Spleen (tissue), 11 donors: ENCODE data around the gene IL13RA1. TPM values are rescaled to one million over a fixed set of nuclear protein-coding genes. Genes with fewer than 3 reads are reported as not detected.

ENCODE experiments used
- DNase-seq: peaks from one replicate; pipeline ENCODE4 v3.0.0-alpha.2; 2020
- H3K27ac ChIP-seq, 8 donors: fragments of 200-600 bp; sonication (generic) in 7 of 8; 1 replicate in 4 of 8; 2 replicates in 4 of 8; pipeline versions ENCODE4 v1.5.0 to v1.8.0; 2016 to 2021; ENCODE audit warnings: inconsistent platforms in 4 of 8, mild to moderate bottlenecking in 4 of 8, moderate library complexity in 1 of 8
- H3K27me3 ChIP-seq, 7 donors: fragments of 200-600 bp; sonication (generic) in 6 of 7; replicated peaks in 1 of 7; 1 replicate in 4 of 7; 2 replicates in 3 of 7; pipeline versions ENCODE4 v1.5.0 to v1.8.0; 2016 to 2021; ENCODE audit warnings: inconsistent platforms in 3 of 7, mild to moderate bottlenecking in 1 of 7
- H3K36me3 ChIP-seq, 6 donors: fragments of 200-600 bp; sonication (generic) in 5 of 6; 1 replicate in 4 of 6; 2 replicates in 2 of 6; pipeline versions ENCODE4 v1.5.0 to v1.8.0; 2016 to 2021; ENCODE audit warnings: inconsistent platforms in 2 of 6
- H3K4me1 ChIP-seq, 6 donors: fragments of 200-600 bp; sonication (generic) in 5 of 6; 1 replicate in 3 of 6; 2 replicates in 3 of 6; pipeline versions ENCODE4 v1.5.0 to v1.8.0; 2016 to 2021; ENCODE audit warnings: inconsistent platforms in 3 of 6
- H3K4me3 ChIP-seq, 8 donors: fragments of 200-600 bp; sonication (generic) in 7 of 8; 1 replicate in 4 of 8; 2 replicates in 4 of 8; pipeline versions ENCODE4 v1.5.0 to v1.8.0; 2016 to 2021; ENCODE audit warnings: inconsistent platforms in 4 of 8, mild to moderate bottlenecking in 4 of 8, moderate library complexity in 2 of 8
- H3K9me3 ChIP-seq, 8 donors: fragments of 200-600 bp; sonication (generic) in 7 of 8; 1 replicate in 4 of 8; 2 replicates in 4 of 8; pipeline versions ENCODE4 v1.5.0 to v1.8.0; 2016 to 2021; ENCODE audit warnings: inconsistent platforms in 4 of 8
- CTCF ChIP-seq, 11 experiments: fragments of 200-600 bp in 7 of 11; fragments of 450-650 bp in 4 of 11; sonication (generic) in 4 of 11; IDR thresholded peaks in 8 of 11; conservative IDR thresholded peaks in 3 of 11; 1 replicate in 7 of 11; 2 replicates in 4 of 11; pipeline versions ENCODE4 v1.4.0 to v1.8.0; 2016 to 2021; ENCODE audit warnings: antibody characterized with exemption in 11 of 11, inconsistent platforms in 4 of 11, mild to moderate bottlenecking in 1 of 11
- POLR2A ChIP-seq, 3 donors: fragments of 450-650 bp; IDR thresholded peaks; one replicate each; pipeline ENCODE4 v1.5.1; 2017; ENCODE audit warnings: antibody characterized with exemption in 3 of 3, mild to moderate bottlenecking in 1 of 3
- POLR2AphosphoS5 ChIP-seq, 3 donors: sonication (generic); formaldehyde crosslinking; IDR thresholded peaks; one replicate each; pipeline ENCODE4 v1.5.1; 2017; ENCODE audit warnings: antibody characterized with exemption in 3 of 3
- whole genome bisulfite sequencing, 5 donors: extraction: QIAGEN DNeasy Blood & Tissue Kit in 3 of 5; methylation state at CpG; one replicate each; pipeline versions ENCODE4 v1.1.5 to v1.1.7; 2013 to 2018; 5-methylcytosine and 5-hydroxymethylcytosine counted together
- intact Hi-C: fragments of 100-400 bp; cut with DNase I; formaldehyde crosslinking; loops from one replicate; pipeline ENCODE4 v1.15.0; 2023; ENCODE audit warnings: low total_unique reads
- polyA plus RNA-seq, 3 donors: library from polyadenylated mRNA; stranded (reverse); fragments of 200-250 nt; gene quantifications; one replicate each; pipeline ENCODE4 v1.2.1, GENCODE V29; 2013
- small RNA-seq, 4 donors: library from RNA; depleted of rRNA; stranded (forward); fragments of <200 nt; gene quantifications; one replicate each; pipeline ENCODE3, GENCODE V24; 2016
- total RNA-seq, 7 donors: library from RNA; depleted of rRNA in 3 of 7; stranded (reverse); fragments of >200 nt in 3 of 7; fragmentation: NEBNext Ultra II Directional in 4 of 7; extraction: Animal tissue kit (Norgen Biotek cat#: 25700) in 4 of 7; gene quantifications; one replicate each; pipeline versions ENCODE4 v1.1.0 to v1.2.1, GENCODE V29; 2016 to 2021
- donor health status: healthy with polysubstance abuse.
- donor health status: DM: no; HTN: no; CAD: no; lungs with moderate emphysema.
- donor health status: DM: no; HTN: no; CAD: no.
- donor health status: Bipolar disorder and iron deficiency.
- donor health status: healthy.
- donor health status: DM: no; HTN: no; CAD: no.
- donor health status: DM: yes; HTN: yes; CAD: no.

IL13RA1 gene
- total and polyA plus RNA-seq, 10 donors, result 17.5 to 67.1 (median 45.4) TPM

GRCh38 chrX:118824173-118824730 lies 96.8 kb downstream of the IL13RA1 start:
- no peak for TF ChIP-seq CTCF (IDR thresholded peaks at IDR 0.05 in 8 of 11, conservative IDR thresholded peaks at IDR 0.05 in 3 of 11)
- no peak for TF ChIP-seq POLR2AphosphoS5 (IDR thresholded peaks at IDR 0.05)
- TF ChIP-seq POLR2A (IDR thresholded peaks at IDR 0.05), result no peak
- H3K27me3 ChIP-seq, result peaks cover 0 to 62% (median 49%) of the 10 kb centered on the region in 7 donors

GRCh38 chrX:118825227-118825626 lies 97.8 kb downstream of the IL13RA1 start:
- Histone ChIP-seq H3K4me1 (peaks cover 0 to 27% (median 17%) of the 10 kb centered on the region in 6 donors), H3K4me3 (no peak overlapping the region), H3K27ac (no peak overlapping the region), H3K9me3 (peaks cover 0 to 5% (median 0%) of the 10 kb centered on the region in 8 donors), H3K27me3 (peaks cover 0 to 70% (median 49%) of the 10 kb centered on the region in 7 donors), H3K36me3 (no peaks in the 10 kb centered on the region)
- no peak for DNase-seq
- TF ChIP-seq POLR2AphosphoS5 (IDR thresholded peaks at IDR 0.05), result no peak
- no peak for TF ChIP-seq POLR2A (IDR thresholded peaks at IDR 0.05)
- TF ChIP-seq CTCF (IDR thresholded peaks at IDR 0.05 in 8 of 11, conservative IDR thresholded peaks at IDR 0.05 in 3 of 11), result no peak
- WGBS, 5 donors, result 13 to 44% (median 17%) methylated on average over 10 to 16 of the region's 16 CpGs
- intact Hi-C loops, result no loop called here

More at GRCh38 chrX:118824173-118824730, 96.8 kb downstream of the IL13RA1 start:
- WGBS, 5 donors, result 4 to 37% (median 6%) methylated on average over 16 to 22 of the region's 22 CpGs
- peaks cover 0 to 27% (median 17%) of the 10 kb centered on the region in 6 donors for H3K4me1 ChIP-seq
- peaks cover 0 to 5% (median 0%) of the 10 kb centered on the region in 8 donors for H3K9me3 ChIP-seq
- H3K4me3 ChIP-seq, result peak overlapping the region in 3 of 8 donors; percentile 19 to 58 (median 30)
- intact Hi-C loops, result no loop called here
- DNase-seq, result no peak
- H3K36me3 ChIP-seq, result no peaks in the 10 kb centered on the region
- no peak overlapping the region for H3K27ac ChIP-seq

- WGBS, 5 donors, result 5 to 76% (median 44%) methylated on average over 5 to 50 of the region's 50 CpGs
- Histone ChIP-seq H3K27ac (no peak overlapping the region), H3K4me3 (peak overlapping the region; percentile 15 to 68 (median 34)), H3K27me3 (peaks cover 0 to 18% (median 0%) of the 10 kb centered on the region in 7 donors), H3K4me1 (peaks cover 0 to 10% (median 0%) of the 10 kb centered on the region in 6 donors), H3K36me3 (no peaks in the 10 kb centered on the region), H3K9me3 (no peaks in the 10 kb centered on the region)
- TF ChIP-seq POLR2AphosphoS5 (IDR thresholded peaks at IDR 0.05) (peak; percentile 29 to 60 (median 36)), POLR2A (IDR thresholded peaks at IDR 0.05) (no peak), CTCF (IDR thresholded peaks at IDR 0.05 in 8 of 11, conservative IDR thresholded peaks at IDR 0.05 in 3 of 11) (peak; percentile 16 to 84 (median 69))
- DNase-seq, result peak; percentile 90
- intact Hi-C loops, result no loop called here
Observed at GRCh38 chrX:118839334-118839958, 112.0 kb downstream of the IL13RA1 start.

Small RNAs within 50 kb of the gene (small RNA-seq; reads per million reads assigned to genes)
- gene RF00566, result 0 reads per million in 4 donors

Other genes starting within 250 kb of the IL13RA1 start
- gene DOCK11, start 231.8 kb upstream of the IL13RA1 start, total RNA-seq, result 10 to 100 TPM; 49.6 to 68.9 (median 56.6) TPM
- 10 to 100 TPM; 32.8 to 35.6 (median 33.3) TPM for gene DOCK11, start 231.8 kb upstream of the IL13RA1 start, polyA plus RNA-seq
- under 1 TPM in 1 of 7 donors, not detected in 6; 0.65 TPM for gene ZCCHC12, start 96.2 kb downstream of the IL13RA1 start, total RNA-seq
- under 1 TPM in 2 of 3 donors, not detected in 1; 0.03 to 0.49 TPM for gene ZCCHC12, start 96.2 kb downstream of the IL13RA1 start, polyA plus RNA-seq
- gene LONRF3, start 247.0 kb downstream of the IL13RA1 start, total RNA-seq, result 1 to 10 TPM; 1.4 to 4.3 (median 2.5) TPM
- under 1 TPM; 0.11 to 0.45 (median 0.20) TPM for gene LONRF3, start 247.0 kb downstream of the IL13RA1 start, polyA plus RNA-seq